Gastroesophageal sphincter (tissue), 3 donors: Measurements from ENCODE around the gene B9D1.

Experiments
- CTCF ChIP-seq, 4 experiments: fragments of 200-600 bp in 2 of 4; fragments of 450-650 bp in 2 of 4; sonication (generic) in 1 of 4; IDR thresholded peaks; one replicate each; pipeline ENCODE4 v1.5.1; 2017 to 2019; ENCODE audit warnings: antibody characterized with exemption in 4 of 4, mild to moderate bottlenecking in 2 of 4, moderate library complexity in 2 of 4
- POLR2A ChIP-seq, 2 donors: fragments of 450-650 bp; IDR thresholded peaks; one replicate each; pipeline ENCODE4 v1.6.1; 2017; ENCODE audit warnings: antibody characterized with exemption in 2 of 2, mild to moderate bottlenecking in 2 of 2, moderate library complexity in 1 of 2
- POLR2AphosphoS5 ChIP-seq: sonication (generic); formaldehyde crosslinking; IDR thresholded peaks from one replicate; pipeline ENCODE4 v1.6.1; 2017; ENCODE audit warnings: antibody characterized with exemption

DNA sequence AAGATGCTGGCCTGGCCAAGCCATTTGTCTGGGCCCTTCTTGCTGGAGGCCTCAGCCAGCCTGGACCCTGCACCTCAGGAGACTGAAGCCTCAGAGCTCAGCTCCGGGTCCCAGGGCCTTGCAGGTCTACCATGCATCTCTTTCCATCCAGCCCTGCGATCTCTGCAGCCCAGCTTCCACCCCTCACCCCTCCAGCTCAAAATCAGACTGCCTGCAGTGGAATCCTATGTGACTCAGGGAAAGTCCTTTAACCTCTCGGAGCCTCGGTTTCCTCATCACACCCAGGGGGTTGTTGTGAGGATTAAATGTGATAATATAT lies 2.9 kb upstream of the B9D1 start:
- TF ChIP-seq CTCF (IDR thresholded peaks at IDR 0.05) (no peak), POLR2AphosphoS5 (no peak), POLR2A (IDR thresholded peaks at IDR 0.05) (no peak)
